Type B pancreatic cell (in vitro differentiated cells): ENCODE data around the gene E2F3. TPM values are rescaled to one million over a fixed set of nuclear protein-coding genes. Genes with fewer than 3 reads are reported as not detected.

ENCODE experiments used
- DNase-seq: peaks from one replicate; pipeline ENCODE4 v3.0.0; 2021; ENCODE audit warnings: mixed read lengths; ENCODE audit not compliant: unreplicated experiment; ENCODE audit errors: extremely low spot score
- H3K27ac Mint-ChIP-seq: 2 replicates; pipeline ENCODE4 v1.8.0; 2021; ENCODE audit warnings: mild to moderate bottlenecking, mixed read lengths
- H3K27me3 Mint-ChIP-seq: 2 replicates; pipeline ENCODE4 v1.8.0; 2021; ENCODE audit warnings: mixed read lengths
- H3K36me3 Mint-ChIP-seq: 2 replicates; pipeline ENCODE4 v1.8.0; 2021; ENCODE audit warnings: mixed read lengths
- H3K4me1 Mint-ChIP-seq: one replicate; pipeline ENCODE4 v1.8.0; 2021; ENCODE audit warnings: mixed read lengths; ENCODE audit not compliant: unreplicated experiment
- H3K4me3 Mint-ChIP-seq: 2 replicates; pipeline ENCODE4 v1.8.0; 2021; ENCODE audit warnings: mild to moderate bottlenecking, mixed read lengths
- H3K9me3 Mint-ChIP-seq: 2 replicates; pipeline ENCODE4 v1.8.0; 2021; ENCODE audit warnings: mixed read lengths
- total RNA-seq: library from RNA; stranded (reverse); gene quantifications from 2 replicates; pipeline ENCODE4 v1.2.1, GENCODE V29; 2021; ENCODE audit warnings: low replicate concordance
- TF ChIP-seq, protein P1 (sequence below): fragments of 200-600 bp; sonication (generic); conservative IDR thresholded peaks from 2 replicates; pipeline ENCODE4 v1.5.0; 2021; ENCODE audit warnings: antibody characterized with exemption, mild to moderate bottlenecking

E2F3 gene
- total RNA-seq, 1 donor from 2014 or later, result 21.0 TPM

DNA sequence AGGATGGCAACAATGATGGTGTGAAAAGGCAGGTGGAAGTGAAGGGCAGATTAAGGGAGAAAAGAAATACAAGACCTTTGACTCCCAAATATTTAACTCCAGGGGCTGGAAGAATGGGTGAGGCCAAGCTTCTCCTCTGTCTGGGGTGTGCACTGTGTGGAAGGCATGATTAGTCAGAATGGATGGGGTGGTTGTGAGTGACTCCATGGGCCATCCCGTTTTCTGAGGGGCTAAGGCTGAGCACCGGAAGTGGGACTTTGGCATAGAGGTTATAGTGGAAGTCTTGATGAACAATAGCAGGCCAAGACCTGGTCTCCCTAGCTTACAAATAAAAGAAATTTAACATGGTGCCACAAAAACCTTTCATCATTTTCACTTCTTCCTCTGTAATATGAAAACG, 12.1 kb downstream of the E2F3 start:
- Mint-ChIP-seq H3K4me1 (peaks cover 16% of the 10 kb centered on the region), H3K27ac (no peak overlapping the region)

GRCh38 chr6:20414711-20415110, 13.0 kb downstream of the E2F3 start:
- Mint-ChIP-seq H3K4me3 (no peak overlapping the region), H3K27me3 (no peaks in the 10 kb centered on the region), H3K9me3 (no peaks in the 10 kb centered on the region), H3K27ac (no peak overlapping the region), H3K4me1 (peaks cover 16% of the 10 kb centered on the region), H3K36me3 (peaks cover 10% of the 10 kb centered on the region)
- no peak for DNase-seq
- TF ChIP-seq, protein P1, sequence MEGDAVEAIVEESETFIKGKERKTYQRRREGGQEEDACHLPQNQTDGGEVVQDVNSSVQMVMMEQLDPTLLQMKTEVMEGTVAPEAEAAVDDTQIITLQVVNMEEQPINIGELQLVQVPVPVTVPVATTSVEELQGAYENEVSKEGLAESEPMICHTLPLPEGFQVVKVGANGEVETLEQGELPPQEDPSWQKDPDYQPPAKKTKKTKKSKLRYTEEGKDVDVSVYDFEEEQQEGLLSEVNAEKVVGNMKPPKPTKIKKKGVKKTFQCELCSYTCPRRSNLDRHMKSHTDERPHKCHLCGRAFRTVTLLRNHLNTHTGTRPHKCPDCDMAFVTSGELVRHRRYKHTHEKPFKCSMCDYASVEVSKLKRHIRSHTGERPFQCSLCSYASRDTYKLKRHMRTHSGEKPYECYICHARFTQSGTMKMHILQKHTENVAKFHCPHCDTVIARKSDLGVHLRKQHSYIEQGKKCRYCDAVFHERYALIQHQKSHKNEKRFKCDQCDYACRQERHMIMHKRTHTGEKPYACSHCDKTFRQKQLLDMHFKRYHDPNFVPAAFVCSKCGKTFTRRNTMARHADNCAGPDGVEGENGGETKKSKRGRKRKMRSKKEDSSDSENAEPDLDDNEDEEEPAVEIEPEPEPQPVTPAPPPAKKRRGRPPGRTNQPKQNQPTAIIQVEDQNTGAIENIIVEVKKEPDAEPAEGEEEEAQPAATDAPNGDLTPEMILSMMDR, result no peak

More for the DNA sequence above, 12.1 kb downstream of the E2F3 start:
- Mint-ChIP-seq H3K36me3 (peaks cover 10% of the 10 kb centered on the region), H3K9me3 (no peaks in the 10 kb centered on the region), H3K27me3 (no peaks in the 10 kb centered on the region), H3K4me3 (no peak overlapping the region)
- TF ChIP-seq, protein P1, result no peak
- no peak for DNase-seq

GRCh38 chr6:20415304-20415703, 13.6 kb downstream of the E2F3 start:
- Mint-ChIP-seq H3K4me1 (peaks cover 16% of the 10 kb centered on the region), H3K27ac (no peak overlapping the region)

DNA sequence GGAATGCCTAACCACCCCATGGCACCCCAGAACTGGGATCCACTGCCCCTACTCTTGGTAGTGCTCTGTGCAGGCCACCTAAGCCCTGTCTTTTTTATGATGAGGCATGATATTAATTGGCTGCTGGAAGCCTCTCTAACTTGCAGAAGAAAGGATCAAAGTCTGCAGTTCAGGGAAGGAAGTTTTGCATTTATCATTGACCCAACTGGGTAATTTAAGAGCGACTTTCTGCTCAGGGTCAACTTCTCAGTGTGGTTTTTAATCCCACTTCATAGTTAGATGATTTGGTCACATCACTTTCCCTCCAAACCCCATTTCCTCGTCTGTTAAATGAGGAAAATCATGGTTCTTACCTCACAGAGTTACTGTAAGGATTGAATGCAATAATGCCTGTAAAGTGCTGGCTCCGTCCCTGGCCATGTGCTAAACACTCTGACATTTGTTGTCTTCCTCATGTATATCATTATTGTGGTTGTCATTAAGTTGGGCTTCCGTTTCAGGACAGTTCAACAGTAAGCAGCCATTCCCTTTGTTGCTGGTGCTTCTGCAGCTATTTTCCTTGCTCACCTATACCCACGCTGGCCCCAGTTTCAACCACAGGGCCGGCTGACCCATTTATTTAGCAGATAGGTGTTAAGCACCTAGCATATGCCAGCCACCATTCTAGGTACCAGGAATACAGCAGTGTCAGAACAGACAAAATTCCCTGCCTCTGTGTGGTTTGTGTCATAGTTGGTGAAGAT, 14.2 kb downstream of the E2F3 start:
- no peak overlapping the region for H3K27ac Mint-ChIP-seq

More at GRCh38 chr6:20415304-20415703, 13.6 kb downstream of the E2F3 start:
- TF ChIP-seq, protein P1, result no peak
- peaks cover 15% of the 10 kb centered on the region for H3K36me3 Mint-ChIP-seq
- H3K9me3 Mint-ChIP-seq, result no peaks in the 10 kb centered on the region
- H3K27me3 Mint-ChIP-seq, result no peaks in the 10 kb centered on the region
- DNase-seq, result no peak
- no peak overlapping the region for H3K4me3 Mint-ChIP-seq

DNA sequence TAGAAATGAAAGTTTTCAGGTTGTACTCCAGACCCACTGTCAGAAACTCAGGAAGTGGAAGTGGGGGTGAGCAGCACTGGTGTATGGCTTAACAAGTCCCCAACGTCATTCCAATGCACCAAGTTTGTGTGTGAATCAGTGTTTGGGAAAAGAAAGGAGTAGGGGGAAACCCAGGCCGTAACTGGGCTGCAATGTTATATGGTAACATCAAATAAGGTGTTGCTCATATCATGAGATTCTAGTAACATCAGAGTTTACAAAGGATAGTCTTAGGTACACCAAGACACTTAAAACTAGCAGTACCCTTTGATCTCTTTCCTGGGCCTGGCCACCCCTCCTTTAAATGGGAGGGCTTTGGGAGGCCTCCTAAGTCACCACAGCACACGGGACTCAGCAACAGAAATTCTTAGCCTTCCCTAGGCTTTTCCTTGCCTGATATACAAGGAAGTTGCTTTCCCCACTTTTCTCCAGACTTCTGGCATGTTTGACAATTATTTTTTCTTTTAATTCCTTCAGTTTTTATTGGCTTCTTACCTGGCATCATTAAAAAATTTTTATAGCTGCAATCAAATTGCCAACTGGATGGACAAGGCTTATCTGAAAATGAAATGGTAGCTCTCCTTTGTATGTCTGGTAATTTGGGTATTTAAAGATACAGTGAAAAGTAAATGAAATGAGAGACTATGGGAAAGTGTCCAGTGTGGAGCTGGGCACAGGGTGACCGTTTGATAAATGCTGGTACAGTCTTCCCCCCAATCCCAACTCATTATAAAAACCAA, 15.1 kb downstream of the E2F3 start:
- Mint-ChIP-seq H3K9me3 (peaks cover 8% of the 10 kb centered on the region), H3K27me3 (no peaks in the 10 kb centered on the region), H3K4me1 (peaks cover 16% of the 10 kb centered on the region), H3K36me3 (peaks cover 27% of the 10 kb centered on the region), H3K27ac (no peak overlapping the region), H3K4me3 (no peak overlapping the region)
- no peak for DNase-seq
- TF ChIP-seq, protein P1, result no peak

More for the DNA sequence above, 14.2 kb downstream of the E2F3 start:
- no peak for DNase-seq
- H3K36me3 Mint-ChIP-seq, result peaks cover 18% of the 10 kb centered on the region
- peaks cover 16% of the 10 kb centered on the region for H3K4me1 Mint-ChIP-seq
- no peak overlapping the region for H3K4me3 Mint-ChIP-seq
- no peaks in the 10 kb centered on the region for H3K9me3 Mint-ChIP-seq
- H3K27me3 Mint-ChIP-seq, result no peaks in the 10 kb centered on the region
- TF ChIP-seq, protein P1, result no peak
